IMR-90 (cell line): ENCODE results near the gene GFPT1. TPM values are rescaled to one million over a fixed set of nuclear protein-coding genes. Genes with fewer than 3 reads are reported as not detected.

Experiments
- ATAC-seq: fragments of 200-7000 bp; cut with Tn5 transposase; 2 replicates; pipeline ENCODE4 v1.9.1; 2020; ENCODE audit warnings: low read depth, mild to moderate bottlenecking, moderate library complexity
- BruUV-seq: library from RNA; stranded (reverse); fragments of 400-500 nt; replicated peaks from 2 replicates; lab custom pipeline; 2021; lab: Mats Ljungman, UMichigan
- CTCF ChIA-PET: fragments of 300-600 bp; formaldehyde crosslinking; extraction: SDS; loops from one replicate; lab custom pipeline; 2021; ENCODE audit warnings: antibody characterized with exemption; lab: Yijun Ruan, JAX
- POLR2A ChIA-PET: fragments of 300-600 bp; sonication (Branson Sonifier 250); formaldehyde crosslinking; loops from one replicate; lab custom pipeline; 2022; ENCODE audit warnings: antibody characterized with exemption; ENCODE audit not compliant: unreplicated experiment; lab: Charles Lee
- DNase-seq: peaks from one replicate; pipeline ENCODE4 v3.0.0; 2013
- H2AFZ ChIP-seq: replicated peaks from 2 replicates; pipeline ENCODE3; 2013; ENCODE audit warnings: low read length, mild to moderate bottlenecking; ENCODE audit not compliant: poor library complexity
- H2AK5ac ChIP-seq: 2 replicates; pipeline ENCODE4 v1.6.1; 2013; ENCODE audit warnings: low read depth, low read length, inconsistent platforms
- H2AK9ac ChIP-seq: replicated peaks from 2 replicates; pipeline ENCODE3; 2013; ENCODE audit warnings: mild to moderate bottlenecking, low read depth, low read length, moderate library complexity; ENCODE audit not compliant: poor library complexity
- H2BK120ac ChIP-seq: 2 replicates; pipeline ENCODE4 v1.6.1; 2013; ENCODE audit warnings: low read depth, low read length, inconsistent platforms
- H2BK15ac ChIP-seq: 3 replicates; pipeline ENCODE4 v1.6.1; 2013; ENCODE audit warnings: low read depth, low read length, inconsistent platforms
- H2BK20ac ChIP-seq: 2 replicates; pipeline ENCODE4 v1.6.1; 2013; ENCODE audit warnings: low read depth, mild to moderate bottlenecking, inconsistent platforms, low read length, moderate library complexity
- H2BK5ac ChIP-seq: 2 replicates; pipeline ENCODE4 v1.6.1; 2013; ENCODE audit warnings: mild to moderate bottlenecking, low read depth, low read length, inconsistent platforms; ENCODE audit not compliant: poor library complexity, severe bottlenecking
- H3K14ac ChIP-seq: replicated peaks from 2 replicates; pipeline ENCODE4 v1.6.1; 2013; ENCODE audit warnings: low read depth, low read length, inconsistent platforms
- H3K18ac ChIP-seq: 2 replicates; pipeline ENCODE4 v1.6.1; 2013; ENCODE audit warnings: low read depth, low read length, control low read depth
- H3K23ac ChIP-seq: 2 replicates; pipeline ENCODE4 v1.6.1; 2013; ENCODE audit warnings: low read depth, low read length, inconsistent platforms
- H3K27ac ChIP-seq: 2 replicates; pipeline ENCODE4 v1.5.1; 2013; ENCODE audit warnings: mild to moderate bottlenecking, control low read depth, low read length; ENCODE audit not compliant: insufficient read depth
- H3K27me3 ChIP-seq: 2 replicates; pipeline ENCODE4 v1.6.1; 2013; ENCODE audit warnings: low read length; ENCODE audit not compliant: control insufficient read depth, insufficient read depth
- H3K36me3 ChIP-seq: 2 replicates; pipeline ENCODE4 v1.6.1; 2013; ENCODE audit warnings: low read length, mixed read lengths; ENCODE audit not compliant: control insufficient read depth, insufficient read depth
- H3K4ac ChIP-seq: 2 replicates; pipeline ENCODE4 v1.6.1; 2013; ENCODE audit warnings: low read depth, low read length, inconsistent platforms
- H3K4me1 ChIP-seq: 2 replicates; pipeline ENCODE4 v1.6.1; 2013; ENCODE audit warnings: low read length, mixed read lengths; ENCODE audit not compliant: control insufficient read depth, insufficient read depth
- H3K4me2 ChIP-seq: 2 replicates; pipeline ENCODE4 v1.6.1; 2013; ENCODE audit warnings: low read depth, mild to moderate bottlenecking, control low read depth, low read length, moderate library complexity
- H3K4me3 ChIP-seq: 2 replicates; pipeline ENCODE4 v1.5.1; 2013; ENCODE audit warnings: low read depth, mild to moderate bottlenecking, control low read depth, low read length, moderate library complexity; ENCODE audit not compliant: insufficient read depth
- H3K56ac ChIP-seq: 2 replicates; pipeline ENCODE4 v1.6.1; 2013; ENCODE audit warnings: low read length, inconsistent platforms; ENCODE audit not compliant: insufficient read depth; ENCODE audit errors: extremely low read depth
- H3K79me1 ChIP-seq, 2 experiments: 2 replicates each; pipeline ENCODE4 v1.6.1; 2013; ENCODE audit warnings: low read length in 2 of 2, inconsistent platforms in 1 of 2, low read depth in 1 of 2
- H3K9ac ChIP-seq: 2 replicates; pipeline ENCODE4 v1.6.1; 2013; ENCODE audit warnings: low read depth, low read length, control low read depth
- H3K9me1 ChIP-seq: 2 replicates; pipeline ENCODE4 v1.6.1; 2013; ENCODE audit warnings: low read length, inconsistent platforms; ENCODE audit not compliant: insufficient read depth
- H3K9me3 ChIP-seq: 2 replicates; pipeline ENCODE4 v1.6.1; 2013; ENCODE audit warnings: low read length; ENCODE audit not compliant: control insufficient read depth, insufficient read depth
- H4K20me1 ChIP-seq: 2 replicates; pipeline ENCODE4 v1.6.1; 2013; ENCODE audit warnings: low read length, inconsistent platforms; ENCODE audit not compliant: insufficient read depth
- H4K5ac ChIP-seq: 2 replicates; pipeline ENCODE4 v1.6.1; 2013; ENCODE audit warnings: mild to moderate bottlenecking, low read depth, low read length, control low read depth
- H4K8ac ChIP-seq, 2 experiments: 2 replicates each; pipeline ENCODE4 v1.6.1; 2013; ENCODE audit warnings: low read depth in 2 of 2, low read length in 2 of 2, control low read depth in 1 of 2, inconsistent platforms in 1 of 2
- H4K91ac ChIP-seq: 2 replicates; pipeline ENCODE4 v1.6.1; 2013; ENCODE audit warnings: low read depth, low read length, inconsistent platforms; ENCODE audit not compliant: insufficient read depth
- CHD1 ChIP-seq: IDR thresholded peaks from 2 replicates; pipeline ENCODE4 v1.6.1; 2012; ENCODE audit warnings: low read depth, low read length, improper control_type of control experiment
- CTCF ChIP-seq: conservative IDR thresholded peaks from 2 replicates; pipeline ENCODE4 v1.5.1; 2012; ENCODE audit warnings: mild to moderate bottlenecking, low read depth, low read length, improper control_type of control experiment
- ELK1 ChIP-seq: fragments of 150-350 bp; IDR thresholded peaks from 2 replicates; pipeline ENCODE4 v1.6.1; 2016; ENCODE audit warnings: low read depth, mild to moderate bottlenecking, low read length, moderate library complexity, borderline replicate concordance
- FOS ChIP-seq: fragments of 150-350 bp; IDR thresholded peaks from 2 replicates; pipeline ENCODE4 v1.6.1; 2016; ENCODE audit warnings: low read depth, low read length
- MAFK ChIP-seq: IDR thresholded peaks from 2 replicates; pipeline ENCODE4 v1.6.1; 2012; ENCODE audit warnings: low read depth, low read length, improper control_type of control experiment
- MAZ ChIP-seq: IDR thresholded peaks from 2 replicates; pipeline ENCODE4 v1.6.1; 2012; ENCODE audit warnings: low read depth, mild to moderate bottlenecking, low read length, improper control_type of control experiment, moderate library complexity, borderline replicate concordance
- MXI1 ChIP-seq: IDR thresholded peaks from 2 replicates; pipeline ENCODE4 v1.6.1; 2012; ENCODE audit warnings: low read depth, mild to moderate bottlenecking, low read length, moderate library complexity, borderline replicate concordance
- NFE2L2 ChIP-seq: fragments of 150-350 bp; IDR thresholded peaks from 2 replicates; pipeline ENCODE4 v1.6.1; 2016; ENCODE audit warnings: low read depth, mild to moderate bottlenecking, low read length
- POLR2A ChIP-seq: IDR thresholded peaks from 2 replicates; pipeline ENCODE4 v1.6.1; 2012; ENCODE audit warnings: mild to moderate bottlenecking, low read depth, low read length
- RAD21 ChIP-seq: IDR thresholded peaks from 2 replicates; pipeline ENCODE4 v1.6.1; 2012; ENCODE audit warnings: low read length, improper control_type of control experiment
- RCOR1 ChIP-seq: IDR thresholded peaks from 2 replicates; pipeline ENCODE4 v1.6.1; 2012; ENCODE audit warnings: mild to moderate bottlenecking, low read length, improper control_type of control experiment; ENCODE audit not compliant: insufficient replicate concordance
- RFX5 ChIP-seq: IDR thresholded peaks from 2 replicates; pipeline ENCODE4 v1.8.0; 2012; ENCODE audit warnings: low read depth, mild to moderate bottlenecking, low read length, moderate library complexity
- SMC3 ChIP-seq: fragments of 150-350 bp; IDR thresholded peaks from 2 replicates; pipeline ENCODE4 v1.6.1; 2016; ENCODE audit warnings: low read depth, mild to moderate bottlenecking, antibody characterized with exemption, low read length, moderate library complexity
- WGBS, 2 experiments: methylation state at CpG; one replicate each; pipeline versions ENCODE4 v1.1.5 to v1.1.7; 2013; ENCODE audit warnings: missing lambda C conversion rate in 2 of 2; ENCODE audit not compliant: insufficient read length in 1 of 2; ENCODE audit errors: extremely low coverage in 2 of 2; 5-methylcytosine and 5-hydroxymethylcytosine counted together
- dilution Hi-C: fragments of 300-500 bp; cut with HindIII; formaldehyde crosslinking; loops from one replicate; pipeline ENCODE4 v1.14.3; 2018; ENCODE audit warnings: low sequenced_read_pairs; ENCODE audit not compliant: unreplicated experiment
- in situ Hi-C: fragments of 300-500 bp; cut with MboI; formaldehyde crosslinking; loops from 3 replicates; pipeline ENCODE4 v1.14.3; 2019; ENCODE audit warnings: low sequenced_read_pairs, inconsistent platforms, mixed read lengths
- intact Hi-C: fragments of 100-400 bp; cut with micrococcal nuclease; formaldehyde crosslinking; loops from 2 replicates; pipeline ENCODE4 v1.10.0; 2022
- polyA plus RNA-seq, 3 experiments: library from polyadenylated mRNA; depleted of rRNA; stranded (reverse); fragments of >200 nt; gene quantifications; 2 replicates each; pipeline ENCODE4 v1.2.3, GENCODE V29; 2012; ENCODE audit warnings: low replicate concordance in 1 of 3
- total RNA-seq: library from RNA; depleted of rRNA; stranded (reverse); fragments of >200 nt; gene quantifications from 2 replicates; pipeline ENCODE4 v1.2.3, GENCODE V29; 2012

Gene GFPT1
- total and polyA plus RNA-seq, 2 of the 4 experiments (the other 2 are of a cell fraction): 23.5 to 52.9 TPM

- ChIA-PET CTCF (interaction anchor here (0.7 to 1.9 kb wide), 5 partner anchors 11 to 362 kb away, joined by 3 to 5 read pairs (median 3); partner anchors contain the start of gene ANTXR1), POLR2A (no interaction called here)
- peak overlapping the region; percentile 98 for H2BK120ac ChIP-seq
- peak overlapping the region; percentile 89 for H2AK5ac ChIP-seq
- no TSS peak for BruUV-seq
- peaks cover 31% of the 10 kb centered on the region for H3K4me1 ChIP-seq
- H3K9ac ChIP-seq: peak overlapping the region; percentile 64
- H4K91ac ChIP-seq: peak overlapping the region; percentile 99
- in situ Hi-C loops: loop anchor here (5.0 kb wide), 2 partner anchors 294 to 359 kb away; partner anchors contain the start of gene ANTXR1
- ATAC-seq: no peak
- peaks cover 0 to 17% of the 10 kb centered on the region in 2 experiments; a peak in 2 of 4 replicates for H3K79me1 ChIP-seq
- no peaks in the 10 kb centered on the region for H4K20me1 ChIP-seq
- peak overlapping the region; percentile 98 for H2AFZ ChIP-seq
- dilution Hi-C loops: loop anchor here (25.0 kb wide), 1 partner anchor 294 kb away; the partner anchor contains the start of gene ANTXR1
- H3K36me3 ChIP-seq: no peaks in the 10 kb centered on the region
- H2AK9ac ChIP-seq: peak overlapping the region; percentile 92
- peaks cover 5% of the 10 kb centered on the region for H3K9me3 ChIP-seq
- no peak for DNase-seq
- H3K56ac ChIP-seq: peak overlapping the region; percentile 50
- H3K4me3 ChIP-seq: no peak overlapping the region
- intact Hi-C loops: loop anchor here (2.0 to 5.0 kb wide), 6 partner anchors 64 to 279 kb away; no protein-coding TSS in a partner anchor
- H3K18ac ChIP-seq: peak overlapping the region; percentile 61
- H3K27me3 ChIP-seq: no peaks in the 10 kb centered on the region
- H4K5ac ChIP-seq: peak overlapping the region; percentile 82
- H3K4me2 ChIP-seq: 0 out of 2 replicates have a peak overlapping the region, but pooled peaks have one; percentile 51
- H2BK5ac ChIP-seq: no peak overlapping the region
- H2BK20ac ChIP-seq: peak overlapping the region; percentile 93
- peak overlapping the region; percentile 99 for H3K4ac ChIP-seq
- peaks cover 15% of the 10 kb centered on the region for H3K9me1 ChIP-seq
- no peak for TF ChIP-seq RCOR1
- no peak for TF ChIP-seq MAZ
- no peak for TF ChIP-seq POLR2A
- TF ChIP-seq ELK1: no peak
- TF ChIP-seq FOS: no peak
- TF ChIP-seq RAD21: no peak
- no peak for TF ChIP-seq SMC3
- TF ChIP-seq MXI1: no peak
- TF ChIP-seq RFX5: no peak
- TF ChIP-seq NFE2L2: no peak
- TF ChIP-seq MAFK: no peak
- TF ChIP-seq CHD1: no peak
- no peak for TF ChIP-seq CTCF
- H3K27ac ChIP-seq: peak overlapping the region; percentile 71
- H3K14ac ChIP-seq: peak overlapping the region; percentile 50
- WGBS, 2 experiments: 83% methylated on average over 10 of the region's 17 CpGs; no CpG with 5 or more reads in 1 of the 2 experiments
- peak overlapping the region; percentile 95 to 96; a peak in 3 of 4 replicates for H4K8ac ChIP-seq
- peak overlapping the region; percentile 78 for H3K23ac ChIP-seq
- peak overlapping the region; percentile 92 for H2BK15ac ChIP-seq
These were observed 81.2 kb downstream of the GFPT1 start for GRCh38 chr2:69305712-69306392.
